Stimulated activated naive CD8-positive, alpha-beta T cell treated with anti-CD3 and anti-CD28 coated beads, Interleukin-15, Interleukin-2, amounts not matched to agents 100 U/mL and 50 U/mL, for 24 hours (primary cell): ENCODE measurements around the gene RFX6.

Source experiments
- ATAC-seq: fragments of 150-1000 bp; cut with Tn5 transposase; one replicate; pipeline ENCODE4 v1.10.0; 2021
- DNase-seq: peaks from one replicate; pipeline ENCODE4 v3.0.0; 2021

The RFX6 gene

DNA sequence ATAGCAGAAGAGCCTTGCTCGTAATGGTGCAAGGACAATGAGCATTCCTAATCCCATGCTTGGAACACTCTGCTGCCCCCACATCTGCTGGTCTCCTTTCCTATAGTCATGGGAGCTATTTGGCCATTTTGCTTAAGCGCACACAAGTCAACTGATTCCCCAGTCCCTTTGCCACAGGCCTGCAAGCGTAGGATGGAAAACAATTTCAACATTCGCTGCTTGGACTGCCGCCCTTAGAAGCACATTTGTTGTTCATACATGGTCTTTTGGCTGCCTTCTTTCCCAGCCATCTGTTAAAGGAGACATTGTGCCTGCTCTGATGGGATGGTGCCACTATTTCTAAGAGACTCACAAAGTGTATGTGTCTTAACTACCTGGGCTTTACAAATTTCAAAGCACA is 96.9 kb downstream of the RFX6 start:
- ATAC-seq = no peak
- no peak for DNase-seq

- ATAC-seq (no peak), DNase-seq (no peak)
These were observed 97.7 kb downstream of the RFX6 start for GRCh38 chr6:116974526-116975316.

- no peak for ATAC-seq
- no peak for DNase-seq
These were observed 98.6 kb downstream of the RFX6 start for GRCh38 chr6:116975600-116975999.

DNA sequence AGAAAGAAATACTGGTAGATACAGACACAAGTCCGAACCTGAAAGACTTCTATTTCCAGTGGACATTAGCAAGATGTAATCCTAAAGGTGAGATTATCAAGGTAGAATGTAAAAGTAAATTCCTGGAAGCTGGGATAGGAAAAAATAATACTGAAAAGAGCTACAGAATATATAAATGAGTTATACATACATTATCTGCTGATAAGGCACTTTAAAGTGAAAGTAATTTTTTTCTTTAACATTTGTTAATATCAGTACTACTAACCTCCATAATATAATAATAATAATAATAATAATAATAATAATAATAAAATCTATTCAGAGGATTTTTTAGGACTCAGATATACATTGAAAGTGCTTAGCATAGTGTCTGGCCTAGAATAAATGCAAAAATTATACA is 102.5 kb downstream of the RFX6 start:
- ATAC-seq (no peak), DNase-seq (no peak)
